GM12878 (cell line): Measurements from ENCODE around the gene NOL4L. TPM values are rescaled to one million over a fixed set of nuclear protein-coding genes. Genes with fewer than 3 reads are reported as not detected.

Source experiments
- ATAC-seq: fragments of 200-7000 bp; cut with Tn5 transposase; 3 replicates; pipeline ENCODE4 v1.9.1; 2020; ENCODE audit warnings: mild to moderate bottlenecking, moderate library complexity
- BruUV-seq: library from RNA; stranded (reverse); fragments of 400-500 nt; replicated peaks from 2 replicates; lab custom pipeline; 2021; lab: Mats Ljungman, UMichigan
- CTCF ChIA-PET: fragments of 300-600 bp; sonication (Branson Sonifier 250); formaldehyde crosslinking; extraction: SDS; loops from one replicate; lab custom pipeline; 2021; ENCODE audit warnings: inconsistent platforms; lab: Yijun Ruan, JAX
- POLR2A ChIA-PET: fragments of 350-600 bp; formaldehyde crosslinking; extraction: SDS; loops from one replicate; lab custom pipeline; 2021; ENCODE audit warnings: inconsistent platforms; lab: Charles Lee
- RAD21 ChIA-PET: fragments of 300-600 bp; sonication (Branson Sonifier 250); formaldehyde crosslinking; loops from one replicate; lab custom pipeline; 2023; ENCODE audit warnings: antibody characterized with exemption; ENCODE audit not compliant: unreplicated experiment; lab: Charles Lee
- SMC1A ChIA-PET: fragments of 300-600 bp; sonication (Branson Sonifier 250); formaldehyde crosslinking; loops from one replicate; lab custom pipeline; 2023; ENCODE audit not compliant: unreplicated experiment, uncharacterized antibody; lab: Charles Lee
- DNase-seq: peaks from one replicate; pipeline ENCODE4 v3.0.0-alpha.2; 2011; ENCODE audit warnings: low read depth, low spot score
- FAIRE-seq: peaks from 3 replicates; lab custom pipeline; 2011; peaks lifted over from hg19 to GRCh38; lab: Jason Lieb, UNC
- H2AFZ ChIP-seq: 2 replicates; pipeline ENCODE4 v1.6.0; 2011; ENCODE audit warnings: low read depth, low read length, control low read depth; ENCODE audit not compliant: control insufficient read depth
- H3K27ac ChIP-seq: 2 replicates; pipeline ENCODE4 v1.5.1; 2011; ENCODE audit warnings: control low read depth; ENCODE audit not compliant: control insufficient read depth, insufficient read depth
- H3K27me3 ChIP-seq, 2 experiments: replicated peaks in 1 of 2; 2 replicates each; pipeline versions ENCODE4 v1.6.0 to v1.6.1; 2011; ENCODE audit warnings: low read length in 1 of 2; ENCODE audit not compliant: control insufficient read depth in 2 of 2, insufficient read depth in 2 of 2
- H3K36me3 ChIP-seq, 2 experiments: 2 replicates each; pipeline ENCODE4 v1.5.1; 2011; ENCODE audit warnings: low read length in 1 of 2; ENCODE audit not compliant: control insufficient read depth in 2 of 2, insufficient read depth in 2 of 2
- H3K4me1 ChIP-seq: 2 replicates; pipeline ENCODE4 v1.6.1; 2011; ENCODE audit warnings: mild to moderate bottlenecking, low read length, moderate library complexity, mixed read lengths; ENCODE audit not compliant: control insufficient read depth, insufficient read depth
- H3K4me2 ChIP-seq: 2 replicates; pipeline ENCODE4 v1.6.0; 2011; ENCODE audit warnings: control low read depth; ENCODE audit not compliant: control insufficient read depth, insufficient read depth
- H3K4me3 ChIP-seq: fragments of 200-600 bp; sonication (generic); 2 replicates; pipeline ENCODE4 v1.5.1; 2016
- H3K79me2 ChIP-seq: 2 replicates; pipeline ENCODE4 v1.6.0; 2011; ENCODE audit warnings: low read length; ENCODE audit not compliant: control insufficient read depth, insufficient read depth
- H3K9ac ChIP-seq: 2 replicates; pipeline ENCODE4 v1.8.0; 2011; ENCODE audit warnings: low read length, control low read depth, mixed read lengths; ENCODE audit not compliant: control insufficient read depth, insufficient read depth
- H3K9me3 ChIP-seq: replicated peaks from 3 replicates; pipeline ENCODE4 v1.5.1; 2011; ENCODE audit warnings: mild to moderate bottlenecking, low read length; ENCODE audit not compliant: control insufficient read depth, insufficient read depth
- H4K20me1 ChIP-seq: 2 replicates; pipeline ENCODE4 v1.6.0; 2011; ENCODE audit not compliant: control insufficient read depth, insufficient read depth
- BRCA1 ChIP-seq: IDR thresholded peaks from 2 replicates; pipeline ENCODE4 v1.6.1; 2011; ENCODE audit warnings: low read depth, low read length, improper control_type of control experiment
- E2F8 ChIP-seq: fragments of 450-650 bp; IDR thresholded peaks from 2 replicates; pipeline ENCODE4 v1.6.1; 2018; ENCODE audit warnings: mild to moderate bottlenecking, low read depth, moderate library complexity; ENCODE audit not compliant: partially characterized antibody
- GATAD2B ChIP-seq: fragments of 450-650 bp; conservative IDR thresholded peaks from 2 replicates; pipeline ENCODE4 v1.6.1; 2017; ENCODE audit warnings: low read depth, mild to moderate bottlenecking, moderate library complexity
- IKZF1 ChIP-seq: fragments of 450-650 bp; conservative IDR thresholded peaks from 2 replicates; pipeline ENCODE4 v1.6.1; 2017; ENCODE audit warnings: antibody characterized with exemption, mild to moderate bottlenecking
- SP1 ChIP-seq: IDR thresholded peaks from one replicate; pipeline ENCODE4 v1.6.1; 2011; ENCODE audit warnings: low read depth, low read length
- USF2 ChIP-seq: IDR thresholded peaks from 2 replicates; pipeline ENCODE4 v1.6.1; 2011; ENCODE audit warnings: low read depth, low read length, improper control_type of control experiment, borderline replicate concordance
- YY1 ChIP-seq: IDR thresholded peaks from 2 replicates; pipeline ENCODE4 v1.6.1; 2011; ENCODE audit warnings: low read depth, mild to moderate bottlenecking, low read length
- ZNF592 ChIP-seq: fragments of 450-650 bp; IDR thresholded peaks from 2 replicates; pipeline ENCODE4 v1.6.1; 2017; ENCODE audit warnings: mild to moderate bottlenecking, moderate library complexity
- WGBS: methylation state at CpG from one replicate; pipeline ENCODE4 v1.1.6; 2016; ENCODE audit warnings: low lambda C conversion rate; ENCODE audit not compliant: insufficient replicate concordance, insufficient coverage; ENCODE audit errors: missing lambda C conversion rate; 5-methylcytosine and 5-hydroxymethylcytosine counted together
- in situ Hi-C: fragments of 300-500 bp; cut with MboI; formaldehyde crosslinking; loops from 9 replicates; pipeline ENCODE4 v1.14.3; 2018; ENCODE audit warnings: mixed read lengths
- intact Hi-C: fragments of 100-400 bp; cut with micrococcal nuclease; formaldehyde crosslinking; loops from one replicate; pipeline ENCODE4 v1.14.2; 2022; ENCODE audit not compliant: unreplicated experiment
- polyA plus RNA-seq, 11 experiments: library from polyadenylated mRNA; depleted of rRNA in 4 of 11; unstranded in 6 of 11; stranded (reverse) in 5 of 11; fragments of >200 nt; fragmentation: Nextera tagmentation in 4 of 11; fragmentation: Illumina TruSeq in 1 of 11; extraction: Ambion mirVana in 4 of 11; extraction: Trizol in 1 of 11; gene quantifications; 1 replicate in 1 of 11; 2 replicates in 10 of 11; pipeline versions ENCODE4 v1.2.1 to v1.2.3, GENCODE V29; 2011 to 2016; ENCODE audit warnings: inconsistent platforms in 2 of 11, missing spikeins in 2 of 11, low read depth in 1 of 11
- total RNA-seq, 4 experiments: library from RNA; depleted of rRNA in 3 of 4; stranded (reverse); fragments of >200 nt in 3 of 4; fragmentation: Illumina TruSeq in 1 of 4; extraction: Trizol in 1 of 4; gene quantifications; 2 replicates each; pipeline versions ENCODE4 v1.2.1 to v1.2.3, GENCODE V29; 2013 to 2021

Gene NOL4L
- total and polyA plus RNA-seq, 10 of the 15 experiments (the other 5 are each of a cell fraction or from before 2014, with no cell fraction given) = 2.3 to 24.0 (median 8.0) TPM

- ATAC-seq (no peak), FAIRE-seq (no peak), DNase-seq (no peak)
- Histone ChIP-seq H3K4me1 (peaks cover 14% of the 10 kb centered on the region), H3K4me2 (no peak overlapping the region), H3K79me2 (no peaks in the 10 kb centered on the region), H3K4me3 (no peak overlapping the region), H3K27ac (no peak overlapping the region), H4K20me1 (peaks cover 7% of the 10 kb centered on the region), H3K9me3 (no peaks in the 10 kb centered on the region), H2AFZ (no peak overlapping the region), H3K9ac (no peak overlapping the region), H3K27me3 (no peaks in the 10 kb centered on the region), H3K36me3 (no peaks in the 10 kb centered on the region)
- POLR2A ChIA-PET = no interaction called here
- in situ Hi-C loops (no loop called here), intact Hi-C loops (no loop called here)
- BruUV-seq = no TSS peak
- CTCF ChIA-PET = no interaction called here
- SMC1A ChIA-PET = no interaction called here
- RAD21 ChIA-PET = interaction anchor here (0.6 kb wide), 1 partner anchor 1436 kb away, joined by 3 read pairs; no protein-coding TSS in a partner anchor
- TF ChIP-seq YY1 = no peak
- no peak for TF ChIP-seq USF2
- TF ChIP-seq E2F8 = no peak
- no peak for TF ChIP-seq BRCA1
- no peak for TF ChIP-seq ZNF592
- no peak for TF ChIP-seq IKZF1
- no peak for TF ChIP-seq GATAD2B
- TF ChIP-seq SP1 = no peak
- WGBS = no CpG with 5 or more reads among the region's 2 CpGs
Observed at GRCh38 chr20:32479697-32480171, 105.4 kb downstream of the NOL4L start.
